ENCODE measurements around the gene KIR2DL4. TPM values are rescaled to one million over a fixed set of nuclear protein-coding genes. Genes with fewer than 3 reads are reported as not detected.
"Not testable (repeated sequence)": the region's sequence is repeated elsewhere in the genome, so short reads cannot be mapped to it uniquely, and the experiment has no call there.

KIR2DL4 gene
- total RNA-seq (not detected), polyA plus RNA-seq (under 1 TPM in 1 of 2 donors, not detected in 1; 0.23 TPM)
- long read RNA-seq, donor 1 = 0 reads
- long read RNA-seq, donor 2 = 0 reads
- long read RNA-seq, donor 3 = 0 reads

GRCh38 chr19:54803410-54803809, at the start of gene KIR2DL4:
Gene KIR2DL4, plus strand, starts transcription at chr19:54803610. Its CDS starts 42 bp downstream, at chr19:54803652.
- no peaks in the 10 kb centered on the region for H3K36me3 ChIP-seq
- no peak for DNase-seq
- 84 to 86% (median 85%) methylated on average over 10 of the region's 10 CpGs for WGBS, 3 donors
- H3K27me3 ChIP-seq = no peaks in the 10 kb centered on the region
- TF ChIP-seq CTCF (IDR thresholded peaks at IDR 0.05) (no peak), POLR2A (IDR thresholded peaks at IDR 0.05) (no peak), EP300 (IDR thresholded peaks at IDR 0.05) (no peak)
- H3K4me3 ChIP-seq = no peak within 1 kb of the TSS
- no peaks in the 10 kb centered on the region for H3K4me1 ChIP-seq (ENCODE audit: insufficient read depth)
- H3K27ac ChIP-seq = no peak within 1 kb of the TSS
- no peaks in the 10 kb centered on the region for H3K9me3 ChIP-seq
- intact Hi-C loops (cut with DNase I) = no loop called here

- H3K4me3 ChIP-seq; H3K4me1 ChIP-seq (ENCODE audit: insufficient read depth); H3K9me3 ChIP-seq; H3K27ac ChIP-seq; H3K27me3 ChIP-seq; intact Hi-C loops (cut with DNase I); H3K36me3 ChIP-seq; DNase-seq: not testable (repeated sequence)
- 71 to 83% (median 77%) methylated on average over 11 of the region's 12 CpGs for WGBS, 3 donors
Measured at GRCh38 chr19:54756204-54757110, 47.0 kb upstream of the KIR2DL4 start.

- WGBS, 3 donors = 51 to 67% (median 52%) methylated on average over 6 of the region's 6 CpGs
- DNase-seq; H3K4me3 ChIP-seq; H3K27ac ChIP-seq; intact Hi-C loops (cut with DNase I); H3K4me1 ChIP-seq (ENCODE audit: insufficient read depth); H3K27me3 ChIP-seq; H3K36me3 ChIP-seq; H3K9me3 ChIP-seq: not testable (repeated sequence)
Measured at GRCh38 chr19:54758577-54758976, 44.8 kb upstream of the KIR2DL4 start.

- H3K27me3 ChIP-seq; H3K9me3 ChIP-seq; H3K4me1 ChIP-seq (ENCODE audit: insufficient read depth); intact Hi-C loops (cut with DNase I); H3K36me3 ChIP-seq; DNase-seq; H3K4me3 ChIP-seq; H3K27ac ChIP-seq: not testable (repeated sequence)
- 65 to 78% (median 74%) methylated on average over 8 of the region's 8 CpGs for WGBS, 3 donors
Measured at GRCh38 chr19:54764219-54764618, 39.2 kb upstream of the KIR2DL4 start.

GRCh38 chr19:54766464-54766863, 36.9 kb upstream of the KIR2DL4 start:
- DNase-seq; H3K9me3 ChIP-seq; H3K36me3 ChIP-seq; H3K27me3 ChIP-seq; H3K27ac ChIP-seq; H3K4me3 ChIP-seq; H3K4me1 ChIP-seq (ENCODE audit: insufficient read depth); intact Hi-C loops (cut with DNase I): not testable (repeated sequence)
- WGBS, 3 donors = 70 to 75% (median 73%) methylated on average over 4 of the region's 4 CpGs

GRCh38 chr19:54769646-54770045, 33.8 kb upstream of the KIR2DL4 start, which contains the start of gene KIR2DL1:
Gene KIR2DL1, plus strand, starts transcription at chr19:54769793. Its CDS starts 58 bp downstream, at chr19:54769851.
- DNase-seq; H3K4me1 ChIP-seq (ENCODE audit: insufficient read depth); H3K36me3 ChIP-seq; H3K9me3 ChIP-seq; H3K27me3 ChIP-seq; intact Hi-C loops (cut with DNase I); H3K27ac ChIP-seq; H3K4me3 ChIP-seq: not testable (repeated sequence)
- WGBS, 3 donors = 92 to 94% (median 94%) methylated on average over 15 of the region's 15 CpGs

- intact Hi-C loops (cut with DNase I); H3K9me3 ChIP-seq; H3K36me3 ChIP-seq; H3K27me3 ChIP-seq; DNase-seq; H3K4me3 ChIP-seq; H3K4me1 ChIP-seq (ENCODE audit: insufficient read depth); H3K27ac ChIP-seq: not testable (repeated sequence)
- 76 to 89% (median 77%) methylated on average over 4 of the region's 4 CpGs for WGBS, 3 donors
Measured at GRCh38 chr19:54770511-54770910, 32.9 kb upstream of the KIR2DL4 start.

GRCh38 chr19:54771018-54771960, 32.1 kb upstream of the KIR2DL4 start:
- H3K9me3 ChIP-seq; H3K27me3 ChIP-seq; H3K4me1 ChIP-seq (ENCODE audit: insufficient read depth); intact Hi-C loops (cut with DNase I); DNase-seq; H3K27ac ChIP-seq; H3K36me3 ChIP-seq; H3K4me3 ChIP-seq: not testable (repeated sequence)
- 75 to 79% (median 78%) methylated on average over 11 to 15 of the region's 15 CpGs for WGBS, 3 donors

GRCh38 chr19:54772666-54773065, 30.7 kb upstream of the KIR2DL4 start:
- H3K27me3 ChIP-seq; intact Hi-C loops (cut with DNase I); H3K27ac ChIP-seq; H3K4me3 ChIP-seq; H3K36me3 ChIP-seq; DNase-seq; H3K9me3 ChIP-seq; H3K4me1 ChIP-seq (ENCODE audit: insufficient read depth): not testable (repeated sequence)
- WGBS, 3 donors = 44 to 53% (median 45%) methylated on average over 2 of the region's 2 CpGs
